Measurements from ENCODE around the gene NCAM2. TPM values are rescaled to one million over a fixed set of nuclear protein-coding genes. Genes with fewer than 3 reads are reported as not detected.

NCAM2 gene
- total and polyA plus RNA-seq, 2 of the 8 experiments (the other 6 are each of a cell fraction or from before 2014, with no cell fraction given) = 0.14 to 1.1 TPM

- no peak overlapping the region for H2BK20ac ChIP-seq (ENCODE audit: low read length)
- H3K9me3 ChIP-seq (ENCODE audit: insufficient read depth in 2 of 2, low read depth in 1 of 2, low read length in 1 of 2) = no peaks in the 10 kb centered on the region
- FAIRE-seq (no peak), DNase-seq (ENCODE audit: low read depth in 1 of 2, low spot score in 2 of 2) (no peak)
- no peak overlapping the region for H3K56ac ChIP-seq (replicated peaks; ENCODE audit: insufficient read length, low read depth, low read length)
- H3K27me3 ChIP-seq (replicated peaks in 1 of 4; ENCODE audit: control insufficient read depth in 3 of 4, extremely low read depth in 1 of 4, insufficient read depth in 3 of 4, low read length in 3 of 4) = no peaks in the 10 kb centered on the region
- no peaks in the 10 kb centered on the region for H3K23me2 ChIP-seq (ENCODE audit: low read depth, low read length)
- peak overlapping the region; percentile 17; the same call in 1 of the 2 replicates for H2AFZ ChIP-seq (ENCODE audit: low read length)
- H4K8ac ChIP-seq (ENCODE audit: extremely low read depth, insufficient read depth, low read length) = no peak overlapping the region
- no peak overlapping the region for H3K18ac ChIP-seq (ENCODE audit: extremely low read depth, low read length)
- H3K79me1 ChIP-seq (ENCODE audit: low read depth, low read length) = no peaks in the 10 kb centered on the region
- H2BK12ac ChIP-seq (ENCODE audit: low read depth, low read length) = no peak overlapping the region
- no peak overlapping the region for H2AK5ac ChIP-seq (ENCODE audit: low read depth, low read length)
- no peak overlapping the region for H3K4ac ChIP-seq (replicated peaks; ENCODE audit: insufficient read length, low read depth, low read length)
- H3K4me1 ChIP-seq (replicated peaks in 1 of 4; ENCODE audit: control insufficient read depth in 3 of 4, insufficient read depth in 4 of 4, low read length in 3 of 4) = no peaks in the 10 kb centered on the region
- TF ChIP-seq SP1 (IDR thresholded peaks at IDR 0.05; ENCODE audit: low read depth, low read length) = no peak
- TF ChIP-seq PHF8 (conservative IDR thresholded peaks at IDR 0.05; ENCODE audit: low read depth, low read length) = no peak
- no peak for TF ChIP-seq SRF (IDR thresholded peaks at IDR 0.05; ENCODE audit: low read depth, low read length)
- no peak for TF ChIP-seq TEAD4 (IDR thresholded peaks at IDR 0.05; ENCODE audit: low read depth, low read length)
- no peak for TF ChIP-seq ASH2L (IDR thresholded peaks at IDR 0.05; ENCODE audit: low read length)
- no peaks in the 10 kb centered on the region for H4K20me1 ChIP-seq (replicated peaks in 1 of 2; ENCODE audit: control insufficient read depth in 1 of 2, insufficient read depth in 2 of 2, low read length in 2 of 2)
- ChIA-PET POLR2A (ENCODE audit: partially characterized antibody) (no interaction called here), CTCF (ENCODE audit: partially characterized antibody) (interaction anchor here (0.7 kb wide), 1 partner anchor 14 kb away, joined by 4 read pairs; no protein-coding TSS in a partner anchor)
- no peak overlapping the region for H3K27ac ChIP-seq (ENCODE audit: low read depth, low read length)
- no peak overlapping the region for H3K9ac ChIP-seq (replicated peaks in 1 of 4; ENCODE audit: extremely low read depth in 1 of 4, low read depth in 3 of 4, low read length in 3 of 4)
- H3K79me2 ChIP-seq (ENCODE audit: control insufficient read depth in 1 of 2, insufficient read depth in 2 of 2, low read length in 2 of 2) = no peaks in the 10 kb centered on the region
- no peaks in the 10 kb centered on the region for H3K36me3 ChIP-seq (ENCODE audit: control insufficient read depth in 2 of 4, insufficient read depth in 4 of 4, low read length in 3 of 4)
- no peak overlapping the region for H2BK15ac ChIP-seq (ENCODE audit: low read length)
- no peak overlapping the region for H2BK120ac ChIP-seq (replicated peaks; ENCODE audit: low read depth, low read length)
- H3K4me3 ChIP-seq (ENCODE audit: extremely low read depth in 1 of 4, insufficient read depth in 2 of 4, low read depth in 3 of 4, low read length in 4 of 4) = no peak overlapping the region
- H2BK5ac ChIP-seq (ENCODE audit: low read depth, low read length) = no peak overlapping the region
- no peak overlapping the region for H4K5ac ChIP-seq (ENCODE audit: insufficient read length, low read depth, low read length)
- H3K23ac ChIP-seq (ENCODE audit: insufficient read length) = no peak overlapping the region
- 0% methylated on average over 2 of the region's 2 CpGs; no CpG with 5 or more reads in 1 of the 2 experiments for WGBS, 2 experiments (ENCODE audit: extremely low coverage in 1 of 2, insufficient coverage in 1 of 2, insufficient read length in 1 of 2, insufficient replicate concordance in 2 of 2, low coverage in 1 of 2, low lambda C conversion rate in 2 of 2, missing lambda C conversion rate in 1 of 2)
- H4K91ac ChIP-seq (replicated peaks; ENCODE audit: insufficient read length, low read length) = no peak overlapping the region
- no peak overlapping the region for H3K4me2 ChIP-seq (ENCODE audit: insufficient read depth in 1 of 2, low read depth in 2 of 2, low read length in 2 of 2)
- no peak overlapping the region for H3K14ac ChIP-seq (ENCODE audit: insufficient read length)
These were observed 139.8 kb downstream of the NCAM2 start for GRCh38 chr21:21137986-21138385.
